CD4-positive, alpha-beta T cell treated with Interleukin-17A for 1 hour (primary cell): ENCODE results near the gene SLC16A6.
"Not testable (repeated sequence)": the region's sequence is repeated elsewhere in the genome, so short reads cannot be mapped to it uniquely, and the experiment has no call there.

ENCODE experiments used
- DNase-seq: peaks from one replicate; pipeline ENCODE4 v3.0.0-alpha.2; 2020

Gene SLC16A6

GRCh38 chr17:68246271-68247028, 44.5 kb downstream of the SLC16A6 start:
- no peak for DNase-seq

GRCh38 chr17:68239632-68240366, 51.1 kb downstream of the SLC16A6 start:
- no peak for DNase-seq

- DNase-seq = peak; percentile 38
Measured at GRCh38 chr17:68238871-68239253, 52.1 kb downstream of the SLC16A6 start.

- peak; percentile 78 for DNase-seq
Measured at GRCh38 chr17:68238164-68238870, 52.6 kb downstream of the SLC16A6 start.

GRCh38 chr17:68237369-68238163, 53.4 kb downstream of the SLC16A6 start:
- peak; percentile 83 for DNase-seq

- DNase-seq = not testable (repeated sequence)
Measured at GRCh38 chr17:68235336-68235791, 55.6 kb downstream of the SLC16A6 start.

- peak; percentile 87 for DNase-seq
Measured at GRCh38 chr17:68234726-68235335, 56.1 kb downstream of the SLC16A6 start.

GRCh38 chr17:68232741-68233140, 58.2 kb downstream of the SLC16A6 start:
- not testable (repeated sequence) for DNase-seq

GRCh38 chr17:68231541-68231940, 59.4 kb downstream of the SLC16A6 start:
- no peak for DNase-seq

GRCh38 chr17:68231131-68231530, 59.8 kb downstream of the SLC16A6 start:
- DNase-seq = not testable (repeated sequence)

GRCh38 chr17:68229619-68230018, 61.3 kb downstream of the SLC16A6 start:
- DNase-seq = no peak

GRCh38 chr17:68228817-68229570, 61.9 kb downstream of the SLC16A6 start:
- no peak for DNase-seq

GRCh38 chr17:68228039-68228680, 62.8 kb downstream of the SLC16A6 start:
- DNase-seq = not testable (repeated sequence)

- DNase-seq = peak; percentile 30
Measured at GRCh38 chr17:68225055-68225454, 65.9 kb downstream of the SLC16A6 start.

GRCh38 chr17:68222606-68223005, 68.3 kb downstream of the SLC16A6 start:
- no peak for DNase-seq

GRCh38 chr17:68221786-68222185, 69.1 kb downstream of the SLC16A6 start:
- DNase-seq = no peak

GRCh38 chr17:68220786-68221185, 70.1 kb downstream of the SLC16A6 start:
- DNase-seq = not testable (repeated sequence)

GRCh38 chr17:68220186-68220585, 70.7 kb downstream of the SLC16A6 start:
- DNase-seq = not testable (repeated sequence)

- DNase-seq = not testable (repeated sequence)
Measured at GRCh38 chr17:68219429-68219828, 71.5 kb downstream of the SLC16A6 start.
